ENCODE measurements around the gene INPP5A.
"Not testable (repeated sequence)": the region's sequence is repeated elsewhere in the genome, so short reads cannot be mapped to it uniquely, and the experiment has no call there.

INPP5A gene

DNA sequence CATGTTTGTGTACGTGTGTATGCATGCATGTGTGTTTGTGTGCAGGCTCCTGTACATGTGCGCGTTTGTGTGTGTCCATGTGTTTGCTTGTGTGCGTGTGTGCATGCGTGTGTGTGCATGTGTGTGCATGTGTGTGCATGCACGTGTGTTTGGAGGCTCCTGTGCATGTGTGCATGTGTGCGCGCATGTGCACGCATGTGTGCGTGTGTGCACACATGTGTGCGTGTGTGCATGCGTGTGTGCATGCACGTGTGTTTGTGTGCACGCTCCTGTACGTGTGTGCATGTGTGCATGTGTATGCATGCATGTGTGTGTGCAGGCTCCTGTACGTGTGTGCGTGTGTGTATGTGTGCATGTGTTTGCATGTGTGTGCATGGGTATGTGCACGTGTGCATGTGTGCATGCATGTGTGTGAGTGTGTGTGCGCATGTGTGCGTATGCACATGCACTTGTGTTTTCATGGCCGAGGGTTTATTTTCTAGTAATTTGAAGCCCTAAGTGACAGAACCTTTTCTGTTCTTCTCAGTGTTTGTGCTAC, 59.2 kb downstream of the INPP5A start:
- no peak for DNase-seq (ENCODE audit: low read depth)
- TF ChIP-seq, protein P1, sequence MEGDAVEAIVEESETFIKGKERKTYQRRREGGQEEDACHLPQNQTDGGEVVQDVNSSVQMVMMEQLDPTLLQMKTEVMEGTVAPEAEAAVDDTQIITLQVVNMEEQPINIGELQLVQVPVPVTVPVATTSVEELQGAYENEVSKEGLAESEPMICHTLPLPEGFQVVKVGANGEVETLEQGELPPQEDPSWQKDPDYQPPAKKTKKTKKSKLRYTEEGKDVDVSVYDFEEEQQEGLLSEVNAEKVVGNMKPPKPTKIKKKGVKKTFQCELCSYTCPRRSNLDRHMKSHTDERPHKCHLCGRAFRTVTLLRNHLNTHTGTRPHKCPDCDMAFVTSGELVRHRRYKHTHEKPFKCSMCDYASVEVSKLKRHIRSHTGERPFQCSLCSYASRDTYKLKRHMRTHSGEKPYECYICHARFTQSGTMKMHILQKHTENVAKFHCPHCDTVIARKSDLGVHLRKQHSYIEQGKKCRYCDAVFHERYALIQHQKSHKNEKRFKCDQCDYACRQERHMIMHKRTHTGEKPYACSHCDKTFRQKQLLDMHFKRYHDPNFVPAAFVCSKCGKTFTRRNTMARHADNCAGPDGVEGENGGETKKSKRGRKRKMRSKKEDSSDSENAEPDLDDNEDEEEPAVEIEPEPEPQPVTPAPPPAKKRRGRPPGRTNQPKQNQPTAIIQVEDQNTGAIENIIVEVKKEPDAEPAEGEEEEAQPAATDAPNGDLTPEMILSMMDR (IDR thresholded peaks at IDR 0.05; ENCODE audit: low read length, missing control alignments), result no peak
- H3K4me3 ChIP-seq (replicated peaks; ENCODE audit: low read depth, low read length), result no peak overlapping the region

DNA sequence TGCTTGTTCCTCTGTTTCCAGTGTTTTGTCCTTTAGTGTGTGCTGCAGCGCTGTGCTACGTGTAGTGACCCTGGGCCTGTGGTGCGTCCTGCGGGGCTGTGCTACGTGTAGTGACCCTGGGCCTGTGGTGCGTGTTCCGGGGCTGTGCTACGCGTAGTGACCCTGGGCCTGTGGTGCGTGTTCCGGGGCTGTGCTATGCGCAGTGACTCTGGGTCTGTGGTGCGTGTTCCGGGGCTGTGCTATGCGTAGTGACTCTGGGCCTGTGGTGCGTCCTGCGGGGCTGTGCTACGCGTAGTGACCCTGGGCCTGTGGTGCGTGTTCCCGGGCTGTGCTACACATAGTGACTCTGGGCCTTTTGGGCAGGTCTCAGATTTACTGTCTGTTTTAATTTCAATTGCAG, 60.1 kb downstream of the INPP5A start:
- TF ChIP-seq, protein P1 (IDR thresholded peaks at IDR 0.05; ENCODE audit: low read length, missing control alignments), result no peak
- DNase-seq (ENCODE audit: low read depth), result no peak
- no peak overlapping the region for H3K4me3 ChIP-seq (replicated peaks; ENCODE audit: low read depth, low read length)

DNA sequence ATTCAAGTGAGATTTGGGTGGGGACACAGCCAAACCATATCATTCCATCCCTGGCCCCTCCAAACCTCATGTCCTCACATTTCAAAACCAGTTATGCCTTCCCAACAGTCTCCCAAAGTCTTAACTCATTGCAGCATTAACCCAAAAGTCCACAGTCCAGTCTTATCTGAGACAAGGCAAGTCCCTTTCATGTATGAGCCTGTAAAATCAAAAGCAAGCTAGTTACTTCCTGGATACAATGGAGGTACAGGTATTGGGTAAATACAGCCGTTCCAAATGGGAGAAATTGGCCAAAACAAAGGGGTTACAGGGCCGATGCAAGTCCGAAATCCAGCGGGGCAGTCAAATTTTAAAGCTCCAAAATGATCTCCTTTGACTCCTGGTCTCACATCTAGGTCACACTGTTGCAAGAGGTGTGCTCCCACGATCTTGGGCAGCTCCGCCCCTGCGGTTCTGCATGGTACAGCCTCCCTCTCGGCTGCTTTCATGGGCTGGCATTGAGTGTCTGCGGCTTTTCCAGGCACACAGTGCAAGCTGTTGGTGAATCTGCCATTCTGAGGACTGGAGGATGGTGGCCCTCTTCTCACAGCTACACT, 61.5 kb downstream of the INPP5A start:
- H3K4me3 ChIP-seq (replicated peaks; ENCODE audit: low read depth, low read length); DNase-seq (ENCODE audit: low read depth): not testable (repeated sequence)

DNA sequence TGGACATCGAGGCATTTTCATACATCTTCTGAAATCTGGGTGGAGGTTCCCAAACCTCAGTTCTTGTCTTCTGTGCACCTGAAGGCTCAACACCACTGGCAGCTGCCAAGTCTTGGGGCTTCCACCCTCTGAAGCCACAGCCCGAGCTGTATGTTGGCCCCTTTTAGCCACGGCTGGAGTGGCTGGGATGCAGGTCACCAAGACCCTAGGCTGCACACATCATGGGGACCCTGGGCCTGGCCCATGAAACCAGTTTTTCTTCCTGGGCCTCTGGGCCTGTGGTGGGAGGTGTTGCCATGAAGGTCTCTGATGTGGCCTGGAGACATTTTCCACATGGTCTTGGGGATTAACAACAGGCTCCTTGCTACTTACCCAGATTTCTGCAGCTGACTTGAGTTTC, 62.1 kb downstream of the INPP5A start:
- H3K4me3 ChIP-seq (replicated peaks; ENCODE audit: low read depth, low read length), result no peak overlapping the region
- TF ChIP-seq, protein P1 (IDR thresholded peaks at IDR 0.05; ENCODE audit: low read length, missing control alignments), result no peak
- no peak for DNase-seq (ENCODE audit: low read depth)

DNA sequence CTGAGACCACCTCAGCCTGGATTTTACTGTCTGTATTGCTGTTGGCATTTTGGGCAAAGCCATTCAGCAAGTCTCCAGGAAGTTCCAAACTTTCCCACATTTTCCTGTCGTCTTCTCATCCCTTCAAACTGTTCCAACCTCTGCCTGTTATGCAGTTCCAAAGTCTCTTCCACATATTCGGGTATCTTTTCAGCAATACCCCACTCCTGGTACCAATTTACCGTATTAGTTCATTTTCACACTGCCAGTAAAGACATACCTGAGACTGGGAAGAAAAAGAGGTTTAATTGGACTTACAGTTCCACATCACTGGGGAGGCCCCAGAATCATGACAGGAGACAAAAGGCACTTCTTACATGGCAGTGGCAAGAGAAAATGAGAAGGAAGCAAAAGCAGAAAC, 62.8 kb downstream of the INPP5A start:
- TF ChIP-seq, protein P1 (IDR thresholded peaks at IDR 0.05; ENCODE audit: low read length, missing control alignments), result no peak
- DNase-seq (ENCODE audit: low read depth), result no peak

DNA sequence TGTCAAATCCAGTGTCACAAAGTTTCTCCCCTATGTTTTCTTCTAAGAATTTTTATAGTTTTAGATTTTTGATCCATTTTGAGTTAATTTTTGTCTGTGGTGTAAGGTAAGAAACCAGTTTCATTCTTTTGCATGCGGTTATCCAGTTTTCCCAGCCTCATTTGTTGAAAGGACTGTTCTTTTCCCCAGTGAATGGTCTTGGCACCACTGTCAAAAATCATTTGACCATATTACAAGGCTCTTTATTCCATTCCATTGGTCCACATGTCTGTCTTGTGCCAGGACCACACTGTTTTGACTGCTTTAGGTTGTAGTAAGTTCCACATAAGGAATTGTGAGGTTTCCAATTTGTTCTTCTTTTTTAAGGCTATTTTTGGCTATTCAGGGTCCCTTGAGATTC, 64.0 kb downstream of the INPP5A start:
- TF ChIP-seq, protein P1 (IDR thresholded peaks at IDR 0.05; ENCODE audit: low read length, missing control alignments), result no peak
- no peak for DNase-seq (ENCODE audit: low read depth)
- H3K4me3 ChIP-seq (replicated peaks; ENCODE audit: low read depth, low read length), result no peak overlapping the region

More for the DNA sequence above, 62.8 kb downstream of the INPP5A start:
- no peak overlapping the region for H3K4me3 ChIP-seq (replicated peaks; ENCODE audit: low read depth, low read length)

DNA sequence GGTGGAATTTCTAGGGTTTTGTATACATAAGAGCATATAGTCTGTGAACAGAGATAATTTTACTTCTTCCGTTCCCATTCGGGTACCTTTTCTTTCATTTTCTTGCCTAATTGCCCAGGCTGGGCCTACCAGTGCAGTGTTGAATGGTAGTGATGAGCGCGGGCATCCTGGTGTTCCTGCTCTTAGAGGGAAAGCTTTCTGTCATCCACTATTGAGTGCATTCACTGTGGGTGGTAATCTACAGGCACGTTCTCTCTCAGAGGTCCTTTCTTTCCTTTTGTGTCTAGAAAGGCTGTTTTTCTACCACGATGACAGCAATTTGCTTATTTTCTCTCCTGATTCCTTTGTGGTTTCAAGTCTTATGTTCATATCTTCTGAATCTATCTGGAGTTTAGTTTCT, 65.0 kb downstream of the INPP5A start:
- no peak overlapping the region for H3K4me3 ChIP-seq (replicated peaks; ENCODE audit: low read depth, low read length)
- no peak for DNase-seq (ENCODE audit: low read depth)
- TF ChIP-seq, protein P1 (IDR thresholded peaks at IDR 0.05; ENCODE audit: low read length, missing control alignments), result no peak
